HCEC 1CT (cell line): ENCODE results near the gene TCF12.
A peak's percentile ranks its signal among the peaks of the same experiment; 100 is the strongest.
"Not testable (repeated sequence)": the region's sequence is repeated elsewhere in the genome, so short reads cannot be mapped to it uniquely, and the experiment has no call there.

Source experiments
- DNase-seq: peaks from one replicate; pipeline ENCODE4 v3.0.0-alpha.2; 2017

The TCF12 gene

GRCh38 chr15:56980473-56980872 lies 62.0 kb downstream of the TCF12 start:
- DNase-seq, result no peak

GRCh38 chr15:56981160-56981559 lies 62.7 kb downstream of the TCF12 start:
- no peak for DNase-seq

GRCh38 chr15:56982987-56983386 lies 64.5 kb downstream of the TCF12 start:
- DNase-seq, result no peak

GRCh38 chr15:56984681-56985481 lies 66.4 kb downstream of the TCF12 start:
- DNase-seq, result peak; percentile 72

- DNase-seq, result no peak
Observed at GRCh38 chr15:56985856-56986255, 67.4 kb downstream of the TCF12 start.

GRCh38 chr15:56987286-56987685 lies 68.8 kb downstream of the TCF12 start:
- no peak for DNase-seq

- no peak for DNase-seq
Observed at GRCh38 chr15:56988219-56988618, 69.8 kb downstream of the TCF12 start.

- DNase-seq, result peak; percentile 27
Observed at GRCh38 chr15:56989411-56989924, 71.0 kb downstream of the TCF12 start.

GRCh38 chr15:56991017-56991416 lies 72.6 kb downstream of the TCF12 start:
- DNase-seq, result no peak

- DNase-seq, result no peak
Observed at GRCh38 chr15:56992725-56993124, 74.3 kb downstream of the TCF12 start.

GRCh38 chr15:56994280-56994679 lies 75.8 kb downstream of the TCF12 start:
- no peak for DNase-seq

- DNase-seq, result no peak
Observed at GRCh38 chr15:56996093-56996492, 77.6 kb downstream of the TCF12 start.

- no peak for DNase-seq
Observed at GRCh38 chr15:56996746-56997470, 78.5 kb downstream of the TCF12 start.

- peak; percentile 88 for DNase-seq
Observed at GRCh38 chr15:57003418-57003817, 85.0 kb downstream of the TCF12 start.

GRCh38 chr15:57005244-57005643 lies 86.8 kb downstream of the TCF12 start:
- DNase-seq, result no peak

- not testable (repeated sequence) for DNase-seq
Observed at GRCh38 chr15:57007797-57008196, 89.4 kb downstream of the TCF12 start.

GRCh38 chr15:57010724-57011123 lies 92.3 kb downstream of the TCF12 start:
- no peak for DNase-seq

- no peak for DNase-seq
Observed at GRCh38 chr15:57012556-57012955, 94.1 kb downstream of the TCF12 start.

- DNase-seq, result not testable (repeated sequence)
Observed at GRCh38 chr15:57014896-57015295, 96.5 kb downstream of the TCF12 start.

GRCh38 chr15:57015360-57015759 lies 96.9 kb downstream of the TCF12 start:
- DNase-seq, result no peak

- DNase-seq, result no peak
Observed at GRCh38 chr15:57015897-57016296, 97.5 kb downstream of the TCF12 start.

GRCh38 chr15:57017024-57017423 lies 98.6 kb downstream of the TCF12 start:
- peak; percentile 37 for DNase-seq

- DNase-seq, result no peak
Observed at GRCh38 chr15:57018151-57018550, 99.7 kb downstream of the TCF12 start.
